Measurements from ENCODE around the gene SAMD11.
"Not testable (repeated sequence)": the region's sequence is repeated elsewhere in the genome, so short reads cannot be mapped to it uniquely, and the experiment has no call there.

SAMD11 gene, protein sequence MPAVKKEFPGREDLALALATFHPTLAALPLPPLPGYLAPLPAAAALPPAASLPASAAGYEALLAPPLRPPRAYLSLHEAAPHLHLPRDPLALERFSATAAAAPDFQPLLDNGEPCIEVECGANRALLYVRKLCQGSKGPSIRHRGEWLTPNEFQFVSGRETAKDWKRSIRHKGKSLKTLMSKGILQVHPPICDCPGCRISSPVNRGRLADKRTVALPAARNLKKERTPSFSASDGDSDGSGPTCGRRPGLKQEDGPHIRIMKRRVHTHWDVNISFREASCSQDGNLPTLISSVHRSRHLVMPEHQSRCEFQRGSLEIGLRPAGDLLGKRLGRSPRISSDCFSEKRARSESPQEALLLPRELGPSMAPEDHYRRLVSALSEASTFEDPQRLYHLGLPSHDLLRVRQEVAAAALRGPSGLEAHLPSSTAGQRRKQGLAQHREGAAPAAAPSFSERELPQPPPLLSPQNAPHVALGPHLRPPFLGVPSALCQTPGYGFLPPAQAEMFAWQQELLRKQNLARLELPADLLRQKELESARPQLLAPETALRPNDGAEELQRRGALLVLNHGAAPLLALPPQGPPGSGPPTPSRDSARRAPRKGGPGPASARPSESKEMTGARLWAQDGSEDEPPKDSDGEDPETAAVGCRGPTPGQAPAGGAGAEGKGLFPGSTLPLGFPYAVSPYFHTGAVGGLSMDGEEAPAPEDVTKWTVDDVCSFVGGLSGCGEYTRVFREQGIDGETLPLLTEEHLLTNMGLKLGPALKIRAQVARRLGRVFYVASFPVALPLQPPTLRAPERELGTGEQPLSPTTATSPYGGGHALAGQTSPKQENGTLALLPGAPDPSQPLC

GRCh38 chr1:923131-923990 is at the start of gene SAMD11:
SAMD11 (plus strand) TSS chr1:923923; CDS start chr1:924432, 509 bp downstream.
- DNase-seq: peak; percentile 92

DNA sequence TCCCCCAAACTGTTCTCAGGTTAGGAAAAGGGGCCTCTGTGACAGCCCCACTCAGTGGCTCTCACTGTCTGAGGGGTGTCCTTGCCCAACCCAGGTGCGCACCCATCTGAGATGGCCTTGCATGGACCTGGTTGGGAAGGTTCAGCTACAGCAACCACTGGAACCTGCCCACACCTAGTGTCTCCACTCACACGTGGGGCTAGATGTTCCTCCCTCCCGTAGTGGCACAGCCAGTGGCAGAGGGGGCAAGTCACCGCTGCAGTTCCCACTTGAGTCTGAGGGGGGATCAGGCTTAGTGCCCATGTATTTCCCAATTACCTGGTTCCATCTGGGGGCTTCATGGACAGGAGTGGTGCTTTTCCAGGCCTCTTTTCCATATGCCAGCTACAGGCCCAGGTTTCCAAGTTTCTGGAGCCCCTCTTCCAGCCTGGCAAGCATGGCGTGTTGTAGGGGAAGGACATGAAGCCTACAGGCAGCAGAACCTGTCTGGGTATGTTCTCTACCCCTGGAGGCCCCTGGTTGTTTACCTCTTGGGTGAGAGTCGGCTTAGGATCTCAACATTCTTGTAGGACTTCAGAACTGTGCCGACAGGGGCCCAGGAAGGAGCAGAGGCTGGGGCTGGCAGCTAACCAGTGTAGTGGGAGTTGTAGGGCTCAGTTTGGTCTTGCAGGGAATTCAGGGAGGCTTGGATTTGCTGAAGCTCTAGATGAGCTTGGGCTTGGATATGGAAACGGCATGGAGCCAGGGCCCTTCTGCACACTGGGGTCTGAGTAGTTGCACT is 47.1 kb upstream of the SAMD11 start:
- not testable (repeated sequence) for DNase-seq

GRCh38 chr1:877209-877986 is 46.3 kb upstream of the SAMD11 start:
- not testable (repeated sequence) for DNase-seq

DNA sequence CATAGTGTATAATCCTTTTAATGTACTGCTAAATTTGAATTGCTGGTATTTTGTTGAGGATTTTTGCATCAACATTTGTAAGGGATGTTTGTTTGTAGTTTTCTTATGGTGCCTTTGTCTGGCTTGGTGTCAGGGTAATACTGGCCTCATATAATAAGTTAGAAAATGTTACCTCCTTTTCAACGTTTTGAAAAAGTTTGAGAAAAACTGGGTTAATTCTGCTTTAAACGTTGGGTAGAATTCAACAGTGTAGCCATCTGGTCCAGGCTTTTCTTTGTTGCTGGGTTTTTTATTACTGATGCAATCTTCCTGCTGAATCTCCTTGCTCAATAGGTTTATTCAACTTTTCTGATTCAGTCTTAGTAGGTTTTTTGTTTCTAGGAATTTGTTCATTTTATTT is 43.2 kb upstream of the SAMD11 start:
- not testable (repeated sequence) for DNase-seq

GRCh38 chr1:880915-881314 is 42.8 kb upstream of the SAMD11 start:
- not testable (repeated sequence) for DNase-seq

GRCh38 chr1:886311-886710 is 37.4 kb upstream of the SAMD11 start:
- DNase-seq: no peak

DNA sequence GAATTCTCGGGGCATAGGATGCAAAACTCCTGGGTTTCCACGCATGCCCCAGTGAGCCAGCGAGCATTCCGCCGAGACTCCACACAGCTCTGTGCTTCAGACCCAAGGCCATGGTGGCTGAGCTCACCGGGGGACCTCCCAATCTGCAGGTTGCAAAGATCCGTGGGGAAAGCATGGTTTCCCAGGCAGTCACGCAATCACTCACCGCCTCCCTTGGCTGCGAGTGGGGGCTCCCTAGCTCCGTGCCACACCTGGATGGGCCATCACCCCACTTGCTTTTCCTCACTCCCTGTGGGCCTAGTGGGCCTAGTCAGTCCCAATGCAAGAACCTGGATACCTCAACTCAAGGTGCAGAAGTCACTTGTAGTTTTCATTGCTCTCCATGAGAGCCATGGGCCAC is 37.0 kb upstream of the SAMD11 start:
- DNase-seq: no peak

DNA sequence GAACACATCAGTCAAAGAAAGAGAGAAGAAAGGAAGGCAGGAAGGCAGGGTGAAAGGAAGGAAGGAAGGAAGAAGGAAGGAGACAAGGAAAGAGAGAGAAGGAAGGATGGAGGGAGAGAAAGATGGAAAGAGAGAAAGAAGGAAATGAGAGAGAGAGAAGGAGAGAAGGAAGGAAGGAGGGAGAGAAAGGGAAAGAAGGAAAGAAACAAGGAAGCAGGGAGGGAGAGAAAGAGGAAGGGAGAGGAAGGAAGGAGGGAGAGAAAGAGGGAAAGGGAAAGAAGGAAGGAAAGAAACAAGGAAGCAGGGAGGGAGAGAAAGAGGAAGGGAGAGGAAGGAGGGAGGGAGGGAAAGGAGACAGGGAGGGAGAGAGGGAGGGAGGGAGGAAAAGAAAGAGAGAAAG is 35.4 kb upstream of the SAMD11 start:
- no peak for DNase-seq

DNA sequence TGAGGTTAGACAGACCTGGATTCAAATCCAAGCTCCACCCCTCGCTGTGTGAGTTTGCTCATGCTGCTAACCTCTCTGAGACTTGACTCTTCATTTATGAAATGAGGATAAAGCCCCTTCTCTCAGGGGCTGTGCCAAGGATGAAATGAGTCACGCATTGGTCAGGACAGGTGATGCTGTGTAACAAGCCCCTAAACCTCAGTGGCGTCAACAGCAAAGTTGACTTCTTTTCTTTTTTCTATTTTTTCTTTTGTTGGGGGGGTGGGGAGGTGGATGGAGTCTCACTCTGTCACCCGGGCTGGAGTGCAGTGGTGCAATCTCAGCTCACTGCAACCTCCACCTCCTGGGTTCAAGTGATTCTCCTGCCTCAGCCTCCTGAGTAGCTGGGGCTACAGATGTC is 33.9 kb upstream of the SAMD11 start:
- DNase-seq: not testable (repeated sequence)

DNA sequence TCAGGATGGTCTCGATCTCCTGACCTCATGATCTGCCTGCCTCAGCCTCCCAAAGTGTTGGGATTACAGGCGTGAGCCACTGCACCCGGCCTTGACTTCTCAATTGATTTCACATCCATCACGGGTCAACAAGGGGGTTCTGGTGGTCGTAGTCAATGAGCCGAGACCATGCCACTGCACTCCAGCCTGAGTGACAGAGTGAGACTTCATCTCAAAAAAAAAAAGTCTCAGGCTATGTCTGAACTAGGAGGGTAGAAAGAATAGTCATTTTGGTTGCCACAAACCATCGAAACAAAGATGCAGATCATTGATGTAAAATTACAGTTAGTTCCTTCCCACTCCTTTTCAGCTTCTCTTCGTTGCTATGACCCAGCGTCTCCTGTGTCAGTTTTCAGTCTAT is 33.5 kb upstream of the SAMD11 start:
- DNase-seq: not testable (repeated sequence)

- DNase-seq: no peak
Measured at GRCh38 chr1:890661-891060, 33.1 kb upstream of the SAMD11 start.

- DNase-seq: no peak
Measured at GRCh38 chr1:897226-897625, 26.5 kb upstream of the SAMD11 start.

GRCh38 chr1:897951-898350 is 25.8 kb upstream of the SAMD11 start:
- not testable (repeated sequence) for DNase-seq

DNA sequence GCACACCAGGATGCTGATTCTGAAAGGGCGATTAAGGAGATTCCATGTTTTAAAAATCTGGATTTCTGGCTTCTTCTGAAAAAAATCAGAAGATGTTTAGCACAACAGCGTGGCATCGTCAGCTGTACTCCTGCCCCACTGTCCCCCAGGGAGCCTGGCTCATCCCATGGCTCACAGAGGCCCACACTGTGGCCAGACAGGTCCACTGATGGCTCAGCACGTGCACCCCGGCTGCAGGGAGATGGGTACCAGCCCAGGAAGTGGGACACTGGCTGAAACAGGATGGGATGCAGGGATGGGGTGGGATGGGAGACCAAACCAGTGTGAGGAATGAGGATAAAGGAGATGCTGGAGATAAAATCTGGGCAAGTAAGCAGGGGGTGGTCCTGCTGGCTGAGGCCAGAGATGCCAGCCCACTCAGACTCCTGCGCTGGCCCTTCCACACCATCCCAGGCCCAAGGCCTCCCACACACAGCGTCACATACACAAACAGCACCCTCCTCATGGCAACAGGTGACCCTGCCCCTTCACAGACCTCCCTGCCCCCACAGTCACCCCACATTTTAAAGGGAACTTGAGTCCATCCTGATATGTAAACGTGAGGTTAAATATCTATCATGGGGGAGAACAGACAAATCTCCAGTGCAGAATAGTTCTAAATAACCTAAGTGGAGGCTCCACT is 23.9 kb upstream of the SAMD11 start:
- DNase-seq: no peak

GRCh38 chr1:901108-901859 is 22.4 kb upstream of the SAMD11 start:
- no peak for DNase-seq

DNA sequence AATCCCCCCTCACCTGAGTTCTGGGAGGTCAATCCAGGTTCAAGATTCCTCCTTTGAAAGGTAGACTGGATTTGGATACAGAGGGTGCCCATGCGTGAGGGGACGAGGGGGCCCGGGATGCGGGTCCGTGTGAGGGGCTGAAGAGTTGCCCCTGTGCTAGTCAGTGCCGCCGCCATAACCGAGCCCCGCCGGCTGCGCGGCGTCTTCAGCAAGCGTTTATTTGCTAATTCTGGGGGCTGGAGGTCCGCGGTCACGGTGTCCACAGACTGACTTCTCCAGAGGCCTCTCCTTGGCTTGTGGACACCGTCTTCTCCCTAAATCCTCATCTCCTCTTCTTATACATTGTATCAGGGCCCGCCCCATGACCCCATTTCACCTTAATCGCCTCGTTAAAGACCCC is 20.9 kb upstream of the SAMD11 start:
- no peak for DNase-seq

DNA sequence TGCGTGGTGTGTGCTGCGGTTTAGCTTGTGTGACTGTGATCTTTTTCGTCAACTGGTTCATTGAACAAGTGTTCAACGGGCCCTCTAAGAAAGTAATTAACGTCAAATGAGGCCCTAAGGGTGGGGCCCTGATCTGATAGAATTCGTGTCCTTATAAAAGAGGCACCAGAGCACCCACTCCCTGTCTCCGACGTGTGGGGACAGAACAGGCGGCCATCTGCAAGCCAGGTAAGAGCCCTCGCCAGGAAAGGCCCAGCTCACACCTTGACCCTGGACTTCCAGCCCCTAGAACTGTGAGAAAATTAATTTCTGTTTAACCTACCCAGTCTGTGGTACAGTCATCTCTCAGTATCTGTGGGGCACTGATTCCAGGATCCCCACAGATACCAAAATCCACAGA is 20.4 kb upstream of the SAMD11 start:
- DNase-seq: no peak

DNA sequence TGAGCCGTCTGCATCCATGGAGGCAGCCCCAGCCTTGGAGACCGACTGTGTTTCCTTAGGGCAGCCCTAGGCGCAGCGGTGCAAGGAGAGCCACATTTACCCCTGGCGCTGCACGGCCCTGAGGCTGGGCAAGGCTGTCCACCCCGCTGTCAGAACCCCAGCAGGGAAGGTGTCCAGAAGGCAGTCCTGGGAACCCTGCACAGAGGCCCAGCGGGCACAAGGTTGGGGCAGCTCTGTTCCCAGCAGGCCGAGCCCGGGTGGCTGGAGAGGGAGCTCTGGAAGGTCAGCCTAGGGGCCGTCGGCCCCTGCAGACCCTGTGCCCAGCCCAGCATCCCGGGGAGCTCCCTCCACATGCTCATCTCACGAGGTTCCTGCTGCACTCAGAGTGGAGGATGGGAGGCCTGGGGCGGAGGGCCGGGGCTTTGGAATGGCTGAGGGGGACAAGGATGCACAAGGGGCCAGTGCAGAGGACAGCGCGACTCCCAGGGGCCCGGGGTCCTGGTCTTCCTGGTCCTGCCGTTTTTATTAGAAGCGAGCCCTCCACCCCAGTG is 19.9 kb upstream of the SAMD11 start:
- no peak for DNase-seq

DNA sequence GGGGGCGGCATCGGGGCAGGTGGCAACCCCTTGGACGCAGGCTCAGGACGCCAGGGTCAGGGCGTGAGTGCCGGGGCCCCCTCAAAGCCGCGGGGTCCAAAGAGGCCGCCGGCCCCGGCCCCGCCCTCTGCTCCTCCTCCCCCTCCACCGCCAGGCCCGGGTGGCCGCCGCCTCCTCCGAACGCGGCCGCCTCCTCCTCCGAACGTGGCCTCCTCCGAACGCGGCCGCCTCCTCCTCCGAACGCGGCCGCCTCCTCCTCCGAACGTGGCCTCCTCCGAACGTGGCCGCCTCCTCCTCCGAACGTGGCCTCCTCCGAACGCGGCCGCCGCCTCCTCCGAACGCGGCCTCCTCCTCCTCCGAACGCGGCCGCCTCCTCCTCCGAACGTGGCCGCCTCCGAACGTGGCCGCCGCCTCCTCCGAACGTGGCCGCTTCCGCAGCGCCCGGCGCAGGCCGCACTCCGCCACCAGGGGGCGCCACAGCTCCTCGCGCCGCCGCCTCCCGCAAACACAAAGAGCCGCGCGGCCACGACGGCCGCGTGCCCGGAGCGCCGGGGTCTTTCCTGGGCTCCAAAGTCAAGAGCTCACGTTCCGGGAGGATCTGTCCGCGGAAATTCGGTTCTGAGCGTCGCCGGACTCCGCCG is 19.3 kb upstream of the SAMD11 start:
- peak; percentile 90 for DNase-seq

Measured in left hindlimb (tissue), 1 donor.